A549 (cell line): ENCODE data around the gene MAGEB2. TPM values are rescaled to one million over a fixed set of nuclear protein-coding genes. Genes with fewer than 3 reads are reported as not detected.

Source experiments
- ATAC-seq, 2 experiments: fragments of 200-7000 bp in 1 of 2; fragments of >200 bp in 1 of 2; cut with Nextera tagmentation in 1 of 2; cut with Tn5 transposase in 1 of 2; 3 replicates each; pipeline versions ENCODE4 v1.8.0 to v1.9.1; 2018 to 2020; ENCODE audit warnings: mild to moderate bottlenecking in 1 of 2, moderate library complexity in 1 of 2
- CTCF ChIA-PET: fragments of 300-600 bp; sonication (Branson Sonifier 250); formaldehyde crosslinking; extraction: SDS; loops from one replicate; lab custom pipeline; 2021; ENCODE audit warnings: antibody characterized with exemption, inconsistent platforms; lab: Yijun Ruan, JAX
- POLR2A ChIA-PET: fragments of 350-600 bp; formaldehyde crosslinking; extraction: SDS; loops from one replicate; lab custom pipeline; 2021; ENCODE audit warnings: antibody characterized with exemption, inconsistent platforms; lab: Yijun Ruan, JAX
- DNase-seq, 2 experiments: peaks; one replicate each; pipeline versions ENCODE4 v3.0.0 to v3.0.0-alpha.2; 2011 to 2016; ENCODE audit warnings: low read depth in 1 of 2, low spot score in 1 of 2
- FAIRE-seq: peaks from 2 replicates; lab custom pipeline; 2011; peaks lifted over from hg19 to GRCh38; lab: Jason Lieb, UNC
- H3K27ac ChIP-seq, 2 experiments: fragments of >200 bp; sonication (Bioruptor Twin); formaldehyde crosslinking; 3 replicates each; pipeline ENCODE4 v1.5.1; 2016 to 2017
- H3K4me1 ChIP-seq: fragments of >200 bp; sonication (Bioruptor Twin); formaldehyde crosslinking; 3 replicates; pipeline ENCODE4 v1.6.1; 2016
- H3K4me2 ChIP-seq: fragments of >200 bp; sonication (Bioruptor Twin); formaldehyde crosslinking; 3 replicates; pipeline ENCODE4 v1.6.1; 2016
- H3K4me3 ChIP-seq: fragments of >200 bp; sonication (Bioruptor Twin); formaldehyde crosslinking; 3 replicates; pipeline ENCODE4 v1.5.1; 2016
- H3K9me3 ChIP-seq: fragments of >200 bp; sonication (Bioruptor Twin); formaldehyde crosslinking; 3 replicates; pipeline ENCODE4 v1.6.1; 2016
- ATOH8 ChIP-seq: fragments of 250-450 bp; sonication (Bioruptor Pico); IDR thresholded peaks from 2 replicates; pipeline ENCODE4 v1.5.0; 2020; ENCODE audit warnings: low read depth, mild to moderate bottlenecking, moderate library complexity
- BHLHE40 ChIP-seq: IDR thresholded peaks from 2 replicates; pipeline ENCODE4 v1.6.1; 2012; ENCODE audit warnings: low read depth, low read length, inconsistent platforms
- CHD2 ChIP-seq: fragments of 150-350 bp; IDR thresholded peaks from 2 replicates; pipeline ENCODE4 v1.6.1; 2014; ENCODE audit warnings: low read length; ENCODE audit not compliant: partially characterized antibody
- EHF ChIP-seq: fragments of 250-450 bp; sonication (Bioruptor Pico); IDR thresholded peaks from 2 replicates; pipeline ENCODE4 v1.5.0; 2020; ENCODE audit warnings: mild to moderate bottlenecking
- ELK1 ChIP-seq: fragments of 150-350 bp; IDR thresholded peaks from 2 replicates; pipeline ENCODE4 v1.6.1; 2014; ENCODE audit warnings: low read depth, mild to moderate bottlenecking, low read length
- EP300 ChIP-seq, 2 experiments: fragments of >200 bp; sonication (Bioruptor Twin); formaldehyde crosslinking; IDR thresholded peaks; 2 replicates in 1 of 2; 3 replicates in 1 of 2; pipeline ENCODE4 v1.6.1; 2016 to 2017
- FOSB ChIP-seq: fragments of 250-450 bp; sonication (Bioruptor Pico); IDR thresholded peaks from 2 replicates; pipeline ENCODE4 v1.5.0; 2020; ENCODE audit warnings: mild to moderate bottlenecking, moderate library complexity
- HES2 ChIP-seq: fragments of >200 bp; sonication (Bioruptor Twin); formaldehyde crosslinking; IDR thresholded peaks from 2 replicates; pipeline ENCODE4 v1.6.1; 2016
- HOXB5 ChIP-seq: fragments of 250-450 bp; sonication (Bioruptor Pico); IDR thresholded peaks from 2 replicates; pipeline ENCODE4 v1.5.0; 2020; ENCODE audit warnings: mild to moderate bottlenecking, moderate library complexity
- MAFK ChIP-seq: fragments of 450-650 bp; IDR thresholded peaks from 2 replicates; pipeline ENCODE4 v1.6.1; 2014; ENCODE audit not compliant: partially characterized antibody
- MAX ChIP-seq: IDR thresholded peaks from 2 replicates; pipeline ENCODE4 v1.6.1; 2012
- NR3C1 ChIP-seq: fragments of >200 bp; sonication (Bioruptor Twin); formaldehyde crosslinking; IDR thresholded peaks from 3 replicates; pipeline ENCODE4 v1.6.1; 2017
- PHF8 ChIP-seq: fragments of 200-600 bp; sonication (generic); IDR thresholded peaks from 2 replicates; pipeline ENCODE4 v1.6.1; 2016; ENCODE audit warnings: low read depth, mild to moderate bottlenecking, antibody characterized with exemption, moderate library complexity, borderline replicate concordance
- POLR2A ChIP-seq: IDR thresholded peaks from 2 replicates; pipeline ENCODE4 v1.6.1; 2012; ENCODE audit warnings: mild to moderate bottlenecking, low read length
- RCOR1 ChIP-seq: fragments of 150-350 bp; IDR thresholded peaks from 2 replicates; pipeline ENCODE4 v1.6.1; 2014; ENCODE audit warnings: antibody characterized with exemption, low read length, low read depth
- REST ChIP-seq: fragments of 200-600 bp; sonication (generic); IDR thresholded peaks from 2 replicates; pipeline ENCODE4 v1.6.1; 2016; ENCODE audit warnings: antibody characterized with exemption, mild to moderate bottlenecking, moderate library complexity
- SREBF2 ChIP-seq: fragments of 450-650 bp; IDR thresholded peaks from 2 replicates; pipeline ENCODE4 v1.6.1; 2014; ENCODE audit warnings: mild to moderate bottlenecking, moderate library complexity
- USF2 ChIP-seq: fragments of 450-650 bp; IDR thresholded peaks from 2 replicates; pipeline ENCODE4 v1.6.1; 2014; ENCODE audit warnings: antibody characterized with exemption
- ZSCAN20 ChIP-seq: fragments of 250-450 bp; sonication (Bioruptor Pico); IDR thresholded peaks from 2 replicates; pipeline ENCODE4 v1.8.0; 2022; ENCODE audit warnings: mild to moderate bottlenecking, moderate library complexity
- WGBS: methylation state at CpG from one replicate; pipeline ENCODE4 v1.1.6; 2017; ENCODE audit errors: missing lambda C conversion rate; 5-methylcytosine and 5-hydroxymethylcytosine counted together
- polyA plus RNA-seq, 4 experiments: library from polyadenylated mRNA; depleted of rRNA in 3 of 4; stranded (reverse); fragments of >200 nt; fragmentation: RNase III in 1 of 4; extraction: RNeasy Plus Mini Kit Qiagen cat#74134 plus additional on column Dnase treatment in 1 of 4; gene quantifications; 2 replicates in 3 of 4; 3 replicates in 1 of 4; pipeline ENCODE4 v1.2.3, GENCODE V29; 2011 to 2017

Gene MAGEB2
- polyA plus RNA-seq, 2 of the 4 experiments (the other 2 are of a cell fraction): 0.04 TPM; not detected in 1

- no peaks in the 10 kb centered on the region for H3K4me1 ChIP-seq
- no peaks in the 10 kb centered on the region for H3K9me3 ChIP-seq
- TF ChIP-seq MAX (no peak), ZSCAN20 (CRISPR knock-in tag) (no peak), ATOH8 (CRISPR knock-in tag) (no peak), FOSB (no peak), POLR2A (no peak), MAFK (no peak), EHF (CRISPR knock-in tag) (no peak), USF2 (no peak), RCOR1 (no peak), HES2 (no peak), NR3C1 (no peak), PHF8 (no peak), EP300 (IDR thresholded peaks at IDR 0.05) (no peak)
- WGBS: 24% methylated on average over 2 of the region's 4 CpGs
- H3K27ac ChIP-seq: no peak within 1 kb of the TSS
- FAIRE-seq (no peak), DNase-seq (no peak), ATAC-seq (no peak)
- ChIA-PET CTCF (no interaction called here), POLR2A (no interaction called here)
- no peak within 1 kb of the TSS for H3K4me3 ChIP-seq
- no peak within 1 kb of the TSS for H3K4me2 ChIP-seq
Observed at GRCh38 chrX:30230395-30230794, 15.0 kb downstream of the MAGEB2 start, which contains the start of gene MAGEB3. Gene MAGEB3, plus strand, starts transcription at chrX:30230657. Its CDS starts 5,268 bp downstream, at chrX:30235925.

- TF ChIP-seq NR3C1: no peak
- no peak for TF ChIP-seq CHD2
- no peak for TF ChIP-seq HOXB5 (CRISPR knock-in tag)
- no peak for TF ChIP-seq BHLHE40
- no peak for TF ChIP-seq REST
- TF ChIP-seq FOSB: no peak
- no peak for TF ChIP-seq SREBF2
- TF ChIP-seq ELK1: no peak
- no peak for TF ChIP-seq POLR2A
- Histone ChIP-seq H3K4me1 (no peaks in the 10 kb centered on the region), H3K9me3 (no peaks in the 10 kb centered on the region), H3K27ac (no peak within 1 kb of the TSS), H3K4me2 (no peak within 1 kb of the TSS), H3K4me3 (no peak within 1 kb of the TSS)
- WGBS: 96% methylated on average over 4 of the region's 10 CpGs
- FAIRE-seq: no peak
- POLR2A ChIA-PET: no interaction called here
- CTCF ChIA-PET: no interaction called here
- no peak for DNase-seq
- no peak for ATAC-seq
Observed at GRCh38 chrX:30241724-30242415, 26.5 kb downstream of the MAGEB2 start, which contains the start of gene MAGEB4. Gene MAGEB4, plus strand, starts transcription at chrX:30242000. Its CDS starts 136 bp downstream, at chrX:30242136.
